GM12892 (cell line): ENCODE measurements around the gene SORCS2.

Source experiments
- DNase-seq: peaks from one replicate; pipeline ENCODE4 v3.0.0; 2011; ENCODE audit not compliant: insufficient read length
- FAIRE-seq: peaks from 2 replicates; lab custom pipeline; 2011; peaks lifted over from hg19 to GRCh38; lab: Jason Lieb, UNC
- POLR2A ChIP-seq: IDR thresholded peaks from 2 replicates; pipeline ENCODE4 v1.6.1; 2011; ENCODE audit warnings: low read depth, low read length, control low read depth
- POLR2AphosphoS5 ChIP-seq: IDR thresholded peaks from 2 replicates; pipeline ENCODE4 v1.6.1; 2011; ENCODE audit warnings: low read depth, low read length, control low read depth
- TAF1 ChIP-seq: IDR thresholded peaks from 2 replicates; pipeline ENCODE4 v1.6.1; 2011; ENCODE audit warnings: low read depth, mild to moderate bottlenecking, control low read depth, low read length, borderline replicate concordance

The SORCS2 gene

GRCh38 chr4:7779432-7779768 is 587.1 kb downstream of the SORCS2 start:
- TF ChIP-seq POLR2A (no peak), TAF1 (no peak)
- DNase-seq (no peak), FAIRE-seq (no peak)

DNA sequence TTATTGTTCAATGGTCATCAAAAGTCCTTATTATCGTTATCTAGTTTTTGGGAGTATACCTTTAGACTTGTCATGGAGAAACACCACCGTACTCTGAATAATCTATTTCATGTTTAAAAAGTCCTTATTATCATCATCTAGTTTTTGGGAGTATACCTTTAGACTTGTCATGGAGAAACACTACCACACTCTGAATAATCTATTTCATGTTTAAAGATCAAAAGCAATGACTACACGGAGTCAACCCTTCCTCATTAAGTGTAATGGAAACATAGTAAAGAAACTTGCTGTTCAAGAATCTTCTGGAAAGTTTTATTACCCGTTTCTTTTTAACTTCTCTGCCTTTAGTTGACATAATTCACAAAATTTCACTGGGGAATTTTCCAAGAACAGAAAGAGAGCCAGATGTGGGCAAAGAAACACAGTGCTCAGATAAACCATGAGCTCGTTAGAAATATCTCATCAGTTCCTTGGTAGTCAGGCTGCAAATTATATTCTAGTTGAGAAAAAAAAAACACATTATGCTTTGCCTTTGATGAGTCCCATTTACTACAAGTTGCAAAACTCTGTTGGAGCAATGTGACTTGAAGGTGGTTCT is 588.5 kb downstream of the SORCS2 start:
- TF ChIP-seq TAF1, result no peak
- no peak for TF ChIP-seq POLR2A
- no peak for TF ChIP-seq POLR2AphosphoS5
- no peak for DNase-seq
- FAIRE-seq, result no peak

- TF ChIP-seq POLR2AphosphoS5 (no peak), TAF1 (no peak), POLR2A (no peak)
- FAIRE-seq, result peak; percentile 9
- DNase-seq, result no peak
Observed at GRCh38 chr4:7781366-7781765, 589.0 kb downstream of the SORCS2 start.

DNA sequence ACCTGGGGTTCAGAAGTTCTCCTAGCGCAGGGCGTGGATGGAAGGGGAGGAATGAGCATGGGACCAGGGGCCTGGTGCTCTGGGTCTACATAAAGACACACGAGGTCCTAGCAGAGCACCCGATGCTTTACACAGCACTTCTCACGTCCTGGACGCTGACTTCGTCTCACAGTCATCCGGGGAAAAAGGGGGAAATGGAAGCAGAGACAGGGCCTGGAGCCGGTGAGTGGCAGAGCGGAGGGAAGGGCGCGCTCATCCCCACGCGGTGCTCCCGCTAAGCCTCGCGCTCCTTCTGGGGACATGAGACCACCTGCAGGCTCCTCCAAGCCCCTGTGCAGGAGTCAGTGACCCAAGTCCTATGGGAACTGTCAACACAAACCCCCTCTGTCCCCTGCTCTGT is 589.7 kb downstream of the SORCS2 start:
- DNase-seq (no peak), FAIRE-seq (no peak)
- TF ChIP-seq POLR2AphosphoS5 (no peak), POLR2A (no peak), TAF1 (no peak)

DNA sequence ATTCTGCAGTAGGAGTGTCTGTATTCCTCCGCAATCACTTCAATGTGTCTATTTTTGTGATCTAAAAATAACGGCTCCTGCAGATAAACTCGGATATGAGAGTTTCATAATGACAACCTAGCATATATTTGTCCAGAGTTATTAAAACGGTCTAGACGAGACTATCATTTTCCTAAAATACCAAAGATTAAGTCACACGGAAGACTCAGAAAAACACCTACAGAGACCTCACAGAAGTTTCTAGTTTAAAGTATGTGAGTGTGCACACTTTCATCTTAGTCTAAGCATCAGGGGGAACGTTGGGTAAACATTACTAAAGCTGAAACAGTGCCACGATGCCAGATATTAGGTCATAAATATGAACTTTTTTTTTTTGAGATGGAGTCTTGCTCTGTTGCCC is 590.4 kb downstream of the SORCS2 start:
- FAIRE-seq (peak; percentile 21), DNase-seq (no peak)
- TF ChIP-seq TAF1 (no peak), POLR2A (no peak)

DNA sequence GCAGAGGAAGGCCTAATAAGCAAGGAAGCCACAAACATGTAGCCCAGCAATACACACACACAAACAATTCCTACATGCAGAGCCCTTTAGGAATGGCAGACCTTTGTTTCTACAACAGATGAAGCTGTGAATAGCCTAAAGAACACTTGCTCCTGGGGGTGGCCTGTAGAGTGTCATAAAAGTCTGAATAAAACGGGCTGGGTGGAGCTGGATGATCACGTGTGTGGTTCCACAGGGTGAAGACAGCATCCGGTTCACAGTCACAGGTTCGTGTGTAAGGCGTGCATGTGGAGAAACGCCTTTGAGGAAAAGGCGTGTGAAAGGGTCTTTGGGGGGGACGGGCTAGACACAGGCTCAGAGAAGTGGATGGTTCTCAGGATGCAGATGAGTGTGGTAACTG is 591.2 kb downstream of the SORCS2 start:
- no peak for DNase-seq
- no peak for TF ChIP-seq POLR2AphosphoS5
- no peak for TF ChIP-seq POLR2A
- TF ChIP-seq TAF1, result no peak
- no peak for FAIRE-seq

- no peak for FAIRE-seq
- TF ChIP-seq TAF1 (no peak), POLR2AphosphoS5 (no peak), POLR2A (no peak)
Observed at GRCh38 chr4:7784131-7784870, 592.0 kb downstream of the SORCS2 start.

DNA sequence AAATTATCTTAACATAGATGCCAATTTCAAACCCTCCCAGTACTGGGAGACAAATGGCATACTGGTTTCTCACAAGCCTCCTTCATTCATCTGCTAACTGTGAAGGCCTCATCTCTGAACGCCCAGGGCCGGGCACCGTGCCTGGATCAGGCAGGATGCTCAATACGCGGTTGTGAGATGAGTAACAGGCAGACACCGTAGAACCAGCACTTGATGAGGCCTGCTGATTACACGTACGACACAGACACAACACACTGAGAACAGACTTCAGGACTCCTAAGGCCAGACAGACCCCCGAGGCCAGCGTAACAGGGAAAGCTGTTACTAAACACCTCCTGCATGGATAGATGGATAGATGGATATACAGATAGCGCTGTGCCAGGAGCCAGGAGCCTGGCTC is 592.7 kb downstream of the SORCS2 start:
- DNase-seq, result no peak
- peak; percentile 76 for FAIRE-seq

More at GRCh38 chr4:7784131-7784870, 592.0 kb downstream of the SORCS2 start:
- DNase-seq, result no peak

DNA sequence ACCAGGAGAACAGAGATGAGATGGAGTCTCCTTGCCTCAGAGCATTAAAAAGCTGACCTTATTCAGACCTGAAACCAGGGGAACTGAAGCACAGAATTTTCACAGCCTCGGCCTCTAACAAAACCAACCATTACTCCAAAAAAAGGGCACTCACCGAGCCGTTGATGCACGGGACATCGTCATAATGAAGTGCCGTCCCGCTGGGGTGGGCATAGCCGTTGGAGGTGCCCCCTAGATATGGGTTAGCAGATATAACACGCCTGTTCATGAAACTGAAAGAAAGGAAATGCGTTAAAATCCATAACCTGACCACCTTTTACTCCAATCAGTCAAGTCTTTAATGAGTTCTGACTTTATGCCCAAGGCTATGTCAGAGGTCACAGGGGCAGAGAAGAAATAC is 593.7 kb downstream of the SORCS2 start:
- no peak for TF ChIP-seq POLR2AphosphoS5
- no peak for TF ChIP-seq TAF1
- TF ChIP-seq POLR2A, result no peak
- FAIRE-seq (peak; percentile 67), DNase-seq (no peak)

More for the DNA sequence above, 592.7 kb downstream of the SORCS2 start:
- no peak for TF ChIP-seq TAF1

DNA sequence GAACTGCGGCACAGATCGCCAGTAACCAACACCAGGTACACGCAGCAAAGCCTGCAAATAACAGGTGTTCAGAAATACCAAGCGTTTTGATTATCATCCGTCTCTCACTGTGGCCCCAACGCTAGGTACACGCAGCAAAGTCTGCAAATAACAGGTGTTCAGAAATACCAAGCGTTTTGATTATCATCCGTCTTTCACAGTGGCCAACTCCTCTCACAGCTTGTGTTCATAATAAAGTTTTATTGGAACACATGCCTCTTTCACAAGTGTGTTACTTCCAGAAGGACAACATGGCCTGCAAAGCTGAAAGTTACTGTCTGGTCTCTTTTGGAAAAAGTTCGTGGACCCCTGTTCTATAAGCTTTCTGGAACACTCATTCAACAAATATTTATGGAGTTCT is 594.2 kb downstream of the SORCS2 start:
- DNase-seq (no peak), FAIRE-seq (no peak)
- TF ChIP-seq TAF1, result no peak

GRCh38 chr4:7787067-7787466 is 594.7 kb downstream of the SORCS2 start:
- TF ChIP-seq POLR2A (no peak), POLR2AphosphoS5 (no peak), TAF1 (no peak)
- no peak for FAIRE-seq
- no peak for DNase-seq

- no peak for FAIRE-seq
- no peak for TF ChIP-seq POLR2AphosphoS5
- no peak for TF ChIP-seq TAF1
- no peak for TF ChIP-seq POLR2A
Observed at GRCh38 chr4:7787681-7788141, 595.4 kb downstream of the SORCS2 start.

GRCh38 chr4:7788193-7788592 is 595.9 kb downstream of the SORCS2 start:
- no peak for TF ChIP-seq POLR2AphosphoS5
- FAIRE-seq (no peak), DNase-seq (no peak)

More at GRCh38 chr4:7787681-7788141, 595.4 kb downstream of the SORCS2 start:
- DNase-seq, result no peak
